KMS-11 (cell line): ENCODE data around the gene ARHGEF39.
A peak's percentile ranks its signal among the peaks of the same experiment; 100 is the strongest.

Experiments used
- H2AFZ ChIP-seq: fragments of 200-600 bp; sonication (generic); 2 replicates; pipeline ENCODE4 v1.6.1; 2016; ENCODE audit warnings: antibody characterized with exemption, mixed run types, low read depth
- H3K27ac ChIP-seq: fragments of 200-600 bp; sonication (generic); 2 replicates; pipeline ENCODE4 v1.6.1; 2016; ENCODE audit warnings: mild to moderate bottlenecking, mixed run types
- H3K27me3 ChIP-seq: fragments of 200-600 bp; sonication (generic); 2 replicates; pipeline ENCODE4 v1.6.1; 2017; ENCODE audit warnings: mild to moderate bottlenecking, low read depth, mixed run types, moderate library complexity; ENCODE audit not compliant: insufficient read depth
- H3K36me3 ChIP-seq: fragments of 200-600 bp; sonication (generic); 2 replicates; pipeline ENCODE4 v1.6.1; 2017; ENCODE audit warnings: mild to moderate bottlenecking, mixed run types; ENCODE audit not compliant: insufficient read depth
- H3K4me1 ChIP-seq: fragments of 200-600 bp; sonication (generic); 2 replicates; pipeline ENCODE4 v1.6.1; 2016; ENCODE audit warnings: mild to moderate bottlenecking, low read depth, mixed run types; ENCODE audit not compliant: poor library complexity, severe bottlenecking
- H3K4me2 ChIP-seq: fragments of 200-600 bp; sonication (generic); 2 replicates; pipeline ENCODE4 v1.7.0; 2016; ENCODE audit warnings: mild to moderate bottlenecking, mixed run types
- H3K4me3 ChIP-seq: fragments of 200-600 bp; sonication (generic); IDR thresholded peaks from 2 replicates; pipeline ENCODE4 v1.6.1; 2017; ENCODE audit warnings: low read depth, low read length, mixed read lengths; ENCODE audit not compliant: insufficient read depth
- H3K79me2 ChIP-seq: fragments of 200-600 bp; sonication (generic); 2 replicates; pipeline ENCODE4 v1.6.1; 2016; ENCODE audit warnings: low read depth, mixed run types; ENCODE audit not compliant: insufficient read depth
- H3K9ac ChIP-seq: fragments of 200-600 bp; sonication (generic); 2 replicates; pipeline ENCODE4 v1.6.1; 2016; ENCODE audit warnings: mild to moderate bottlenecking, mixed run types
- H4K20me1 ChIP-seq: fragments of 200-600 bp; sonication (generic); 2 replicates; pipeline ENCODE4 v1.6.1; 2016; ENCODE audit warnings: mild to moderate bottlenecking, mixed run types; ENCODE audit not compliant: insufficient read depth
- CTCF ChIP-seq: fragments of 200-600 bp; sonication (generic); conservative IDR thresholded peaks from 2 replicates; pipeline ENCODE4 v1.6.1; 2017; ENCODE audit warnings: low read depth, mild to moderate bottlenecking, antibody characterized with exemption, low read length, moderate library complexity, mixed read lengths

The ARHGEF39 gene

GRCh38 chr9:35690614-35691333, 25.8 kb upstream of the ARHGEF39 start:
- Histone ChIP-seq H3K36me3 (no peaks in the 10 kb centered on the region), H3K9ac (peak overlapping the region; percentile 61), H3K27me3 (no peaks in the 10 kb centered on the region), H3K27ac (no peak overlapping the region), H3K79me2 (no peaks in the 10 kb centered on the region), H3K4me2 (peak overlapping the region; percentile 76), H4K20me1 (no peaks in the 10 kb centered on the region), H3K4me1 (no peaks in the 10 kb centered on the region), H3K4me3 (no peak overlapping the region), H2AFZ (peak overlapping the region; percentile 81)
- no peak for TF ChIP-seq CTCF

GRCh38 chr9:35690294-35690613, 25.3 kb upstream of the ARHGEF39 start:
- Histone ChIP-seq H3K36me3 (no peaks in the 10 kb centered on the region), H3K27me3 (no peaks in the 10 kb centered on the region), H3K4me3 (no peak overlapping the region), H3K27ac (no peak overlapping the region), H3K9ac (peak overlapping the region; percentile 61; the same call in 1 of the 2 replicates), H3K79me2 (no peaks in the 10 kb centered on the region), H4K20me1 (no peaks in the 10 kb centered on the region), H2AFZ (peak overlapping the region; percentile 81; the same call in 1 of the 2 replicates), H3K4me1 (no peaks in the 10 kb centered on the region), H3K4me2 (peak overlapping the region; percentile 48)
- no peak for TF ChIP-seq CTCF

GRCh38 chr9:35689542-35690293, 24.7 kb upstream of the ARHGEF39 start, which contains the start of gene TPM2:
Gene TPM2, minus strand, starts transcription at chr9:35689925. Its CDS starts 108 bp downstream, at chr9:35689817.
- Histone ChIP-seq H3K27ac (no peak within 1 kb of the TSS), H2AFZ (peak within 1 kb of the TSS; percentile 81), H3K27me3 (no peaks in the 10 kb centered on the region), H4K20me1 (no peaks in the 10 kb centered on the region), H3K4me2 (peak within 1 kb of the TSS; percentile 76), H3K79me2 (no peaks in the 10 kb centered on the region), H3K9ac (peak within 1 kb of the TSS; percentile 61), H3K4me3 (no peak within 1 kb of the TSS), H3K4me1 (no peaks in the 10 kb centered on the region), H3K36me3 (no peaks in the 10 kb centered on the region)
- TF ChIP-seq CTCF: no peak

GRCh38 chr9:35688558-35689541, 23.9 kb upstream of the ARHGEF39 start:
- Histone ChIP-seq H4K20me1 (no peaks in the 10 kb centered on the region), H2AFZ (no peak overlapping the region), H3K4me3 (no peak overlapping the region), H3K4me1 (no peaks in the 10 kb centered on the region), H3K79me2 (no peaks in the 10 kb centered on the region), H3K9ac (no peak overlapping the region), H3K36me3 (no peaks in the 10 kb centered on the region), H3K27ac (no peak overlapping the region), H3K27me3 (no peaks in the 10 kb centered on the region), H3K4me2 (no peak overlapping the region)
- TF ChIP-seq CTCF: no peak
